SIG-M5 (cell line): ENCODE results near the gene CRAMP1.
A peak's percentile ranks its signal among the peaks of the same experiment; 100 is the strongest.

Source experiments
- DNase-seq: peaks from one replicate; lab custom pipeline; 2025; lab: John Stamatoyannopoulos, UW

Gene CRAMP1

GRCh38 chr16:1601489-1601888 is 10.7 kb upstream of the CRAMP1 start:
- DNase-seq: no peak

- DNase-seq: no peak
Measured at GRCh38 chr16:1602285-1602684, 9.9 kb upstream of the CRAMP1 start.

GRCh38 chr16:1606774-1607173 is 5.4 kb upstream of the CRAMP1 start:
- DNase-seq: no peak

GRCh38 chr16:1607971-1608370 is 4.2 kb upstream of the CRAMP1 start:
- no peak for DNase-seq

GRCh38 chr16:1610071-1610898 is 1.9 kb upstream of the CRAMP1 start:
- peak; percentile 24 for DNase-seq

GRCh38 chr16:1610899-1611632 is 1.1 kb upstream of the CRAMP1 start:
- no peak for DNase-seq

- DNase-seq: no peak
Measured at GRCh38 chr16:1613211-1613622, 1.1 kb downstream of the CRAMP1 start.

GRCh38 chr16:1613728-1614455 is 1.7 kb downstream of the CRAMP1 start:
- DNase-seq: no peak

- DNase-seq: no peak
Measured at GRCh38 chr16:1614456-1615102, 2.4 kb downstream of the CRAMP1 start.

- DNase-seq: no peak
Measured at GRCh38 chr16:1615761-1616160, 3.6 kb downstream of the CRAMP1 start.

GRCh38 chr16:1619976-1620375 is 7.8 kb downstream of the CRAMP1 start:
- no peak for DNase-seq

GRCh38 chr16:1620391-1620790 is 8.2 kb downstream of the CRAMP1 start:
- no peak for DNase-seq

- DNase-seq: no peak
Measured at GRCh38 chr16:1621851-1622250, 9.7 kb downstream of the CRAMP1 start.

GRCh38 chr16:1626327-1626726 is 14.2 kb downstream of the CRAMP1 start:
- DNase-seq: no peak

GRCh38 chr16:1626776-1627175 is 14.6 kb downstream of the CRAMP1 start:
- no peak for DNase-seq

- no peak for DNase-seq
Measured at GRCh38 chr16:1630450-1631213, 18.5 kb downstream of the CRAMP1 start.

GRCh38 chr16:1631230-1631629 is 19.1 kb downstream of the CRAMP1 start:
- no peak for DNase-seq

- no peak for DNase-seq
Measured at GRCh38 chr16:1631931-1632637, 19.9 kb downstream of the CRAMP1 start.

- DNase-seq: no peak
Measured at GRCh38 chr16:1632638-1632970, 20.4 kb downstream of the CRAMP1 start.

- no peak for DNase-seq
Measured at GRCh38 chr16:1633310-1633709, 21.1 kb downstream of the CRAMP1 start.

GRCh38 chr16:1634541-1634940 is 22.4 kb downstream of the CRAMP1 start:
- no peak for DNase-seq
